NCI-H524 treated with DMSO at 0.1 percent for 48 hours (cell line): ENCODE measurements around the gene TMEM134.

ENCODE experiments used
- DNase-seq: peaks from one replicate; lab custom pipeline; 2025; lab: John Stamatoyannopoulos, UW

Gene TMEM134

GRCh38 chr11:67500831-67501715 lies 32.0 kb upstream of the TMEM134 start:
- DNase-seq, result no peak

GRCh38 chr11:67500484-67500821 lies 31.4 kb upstream of the TMEM134 start:
- no peak for DNase-seq

GRCh38 chr11:67499808-67500483 lies 30.9 kb upstream of the TMEM134 start:
- no peak for DNase-seq

- no peak for DNase-seq
These were observed 29.5 kb upstream of the TMEM134 start for GRCh38 chr11:67498544-67498972.

DNA sequence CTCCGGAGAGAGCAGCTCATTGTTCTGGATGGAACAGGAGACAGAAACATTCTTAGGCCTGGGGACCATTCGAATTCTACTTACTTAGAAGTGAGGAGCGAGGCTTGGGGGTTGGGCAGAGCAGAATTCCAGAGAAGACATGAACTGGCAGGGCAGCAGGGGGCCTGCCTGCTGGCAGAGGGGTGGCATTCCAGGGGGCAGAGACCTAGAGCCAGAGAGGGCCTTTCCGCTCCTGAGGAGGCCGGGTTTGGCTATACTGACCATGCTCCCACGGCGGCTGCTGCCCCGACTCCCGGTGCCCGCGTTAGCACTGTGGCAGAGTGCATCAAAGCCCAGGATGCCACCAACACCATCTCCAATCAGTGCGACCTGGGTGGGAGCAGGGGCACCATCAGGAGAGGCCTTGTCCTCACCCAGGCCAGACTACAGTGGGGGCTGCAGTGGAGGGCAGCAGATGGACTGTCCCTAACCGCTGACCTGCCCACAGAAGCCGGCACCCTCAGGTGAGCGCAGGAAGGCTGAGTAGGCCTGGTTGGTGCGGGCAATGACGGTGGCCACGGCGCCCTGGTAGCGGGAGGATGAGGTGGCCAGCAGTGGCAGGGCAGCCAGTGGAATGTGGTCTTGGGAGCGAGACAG lies 28.7 kb upstream of the TMEM134 start:
- DNase-seq, result no peak

DNA sequence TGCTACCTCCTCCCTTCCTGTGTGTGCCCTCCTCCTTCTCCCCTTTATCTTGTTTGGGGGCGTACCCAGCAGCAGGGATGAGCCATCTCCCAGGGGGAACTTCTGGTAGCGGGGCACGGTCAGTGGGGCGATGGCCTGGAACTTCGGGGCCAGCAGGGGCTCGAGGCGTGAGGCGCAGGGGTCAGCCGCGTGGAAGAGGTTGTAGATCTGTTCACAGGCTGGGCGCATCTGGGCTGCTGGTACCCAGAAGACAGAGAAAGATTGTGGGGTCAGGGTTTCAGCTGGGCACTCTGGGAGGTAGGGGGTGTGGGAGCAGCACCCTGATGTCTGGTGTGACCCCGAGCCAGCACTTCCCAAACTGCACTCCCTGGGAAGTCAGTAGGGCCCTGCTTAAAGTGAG lies 27.1 kb upstream of the TMEM134 start:
- no peak for DNase-seq

DNA sequence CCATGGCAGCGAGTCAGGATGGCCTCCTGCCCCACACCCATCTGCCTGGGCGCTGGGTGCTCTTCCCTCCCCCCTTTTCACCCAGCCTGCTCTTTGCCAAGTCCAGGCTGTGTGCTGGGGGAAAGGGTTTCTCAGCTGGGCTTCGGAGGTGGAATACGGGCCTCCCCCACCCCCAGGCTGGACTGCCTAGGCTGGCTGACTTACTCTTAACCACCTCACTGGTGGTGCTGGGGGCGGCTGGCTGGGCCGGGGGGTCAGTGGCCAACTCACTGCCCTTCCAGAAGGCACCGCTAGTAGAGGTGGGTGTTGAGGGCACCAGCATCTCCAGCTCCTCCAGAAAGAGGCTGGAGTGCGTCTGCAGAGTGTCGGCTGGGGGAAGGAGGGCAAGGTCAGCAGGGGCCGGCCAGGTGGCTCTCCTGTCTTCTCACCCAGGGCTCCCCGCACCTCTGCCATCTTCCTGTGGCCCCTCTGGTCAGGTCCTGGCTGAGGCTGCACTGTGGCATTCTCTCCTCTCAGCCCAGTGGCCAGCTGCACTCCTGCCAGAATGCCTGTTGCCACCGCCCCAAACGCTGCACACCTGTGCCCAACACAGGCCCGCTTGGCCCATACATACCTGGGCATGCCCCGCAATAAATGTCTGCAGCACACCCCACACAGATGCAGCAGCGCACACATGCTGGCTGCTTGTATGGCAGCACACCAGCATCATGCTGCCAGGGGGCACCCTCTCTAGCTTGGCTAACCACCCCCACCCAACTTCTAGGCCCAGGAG lies 26.4 kb upstream of the TMEM134 start:
- no peak for DNase-seq

DNA sequence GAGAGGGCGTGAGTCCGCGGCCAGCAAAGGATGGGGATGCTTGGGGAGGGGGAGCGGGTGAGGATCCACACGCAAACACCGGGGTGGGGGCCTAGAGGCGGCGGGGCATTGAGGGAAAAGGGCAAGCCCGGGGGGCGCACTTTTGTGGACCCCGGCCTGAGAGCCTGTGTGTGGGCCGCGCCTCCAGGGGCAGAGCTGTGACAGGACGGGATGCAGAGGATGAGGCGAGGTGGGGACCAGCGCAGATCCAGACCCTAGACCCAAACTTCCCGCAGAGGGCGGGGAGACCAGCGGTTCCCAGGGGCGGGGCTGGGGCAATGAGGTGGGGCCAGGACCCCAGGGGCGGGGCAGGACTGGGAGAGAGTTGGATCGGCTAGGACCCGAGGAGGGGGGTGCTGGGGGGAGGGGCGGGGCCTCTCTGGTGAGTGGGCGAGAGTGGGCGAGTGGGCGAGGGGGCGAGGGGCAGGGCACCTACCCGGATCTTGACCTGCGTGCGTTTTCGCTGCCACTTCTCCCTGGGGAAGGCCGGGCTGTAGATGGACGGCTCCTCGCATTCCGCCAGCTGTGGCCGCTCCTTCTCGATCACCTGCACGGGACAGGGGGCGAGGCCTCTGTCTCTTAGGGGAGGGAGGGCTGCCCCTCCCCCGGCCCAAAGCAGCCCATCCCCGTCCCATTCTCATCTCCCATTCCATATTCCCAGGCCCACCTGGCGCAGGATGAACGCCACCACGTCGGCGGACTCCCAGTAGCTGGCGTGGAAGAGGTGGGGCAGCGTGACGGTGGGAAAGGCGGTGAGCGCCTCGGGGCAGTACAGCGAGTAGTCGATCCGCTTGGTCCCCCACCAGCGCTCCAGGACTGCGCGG lies 25.6 kb upstream of the TMEM134 start:
- no peak for DNase-seq

GRCh38 chr11:67493548-67494370 lies 24.7 kb upstream of the TMEM134 start:
- no peak for DNase-seq

- DNase-seq, result no peak
These were observed 23.9 kb upstream of the TMEM134 start for GRCh38 chr11:67492801-67493547.

GRCh38 chr11:67492069-67492727 lies 23.1 kb upstream of the TMEM134 start:
- DNase-seq, result no peak

DNA sequence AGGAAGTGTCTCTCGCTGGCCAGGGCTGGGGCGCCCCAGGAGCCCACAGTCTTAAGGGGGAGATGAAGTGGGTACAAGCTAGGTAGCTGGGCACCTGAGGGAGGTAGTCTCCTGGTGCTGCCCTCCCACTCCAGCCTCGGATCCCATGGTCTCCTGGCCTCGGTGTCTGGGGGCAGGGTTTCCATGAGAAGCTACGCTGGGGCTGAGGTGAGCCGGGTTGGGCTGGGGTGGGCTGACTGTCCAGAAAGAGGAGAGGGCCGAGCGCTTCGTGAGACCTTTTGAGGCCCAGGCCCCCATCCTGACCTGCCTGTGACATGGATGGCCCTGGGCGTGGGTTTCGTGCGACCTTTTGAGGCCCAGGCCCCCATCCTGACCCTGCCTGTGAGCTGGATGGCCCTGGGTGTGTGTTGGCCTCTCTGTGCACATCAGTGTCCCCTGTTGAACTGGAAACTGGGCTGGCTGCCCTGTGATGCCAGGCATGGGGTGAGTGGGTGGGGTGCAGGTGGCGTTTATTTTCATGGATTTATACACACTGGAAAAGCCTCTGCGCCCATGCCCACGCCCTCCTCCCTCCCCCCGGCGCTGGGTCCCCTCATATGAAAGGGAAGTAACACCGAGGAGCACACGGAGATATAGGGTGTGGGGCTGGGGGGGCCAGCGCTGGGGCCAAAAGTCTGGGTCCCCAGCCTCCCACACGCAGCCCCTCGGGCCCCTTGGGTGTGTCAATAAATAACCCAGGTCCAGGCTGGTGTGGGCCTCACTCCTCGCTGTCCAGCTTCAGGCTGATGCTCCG lies 22.4 kb upstream of the TMEM134 start:
- DNase-seq, result no peak

GRCh38 chr11:67490727-67491065 lies 21.6 kb upstream of the TMEM134 start:
- no peak for DNase-seq

DNA sequence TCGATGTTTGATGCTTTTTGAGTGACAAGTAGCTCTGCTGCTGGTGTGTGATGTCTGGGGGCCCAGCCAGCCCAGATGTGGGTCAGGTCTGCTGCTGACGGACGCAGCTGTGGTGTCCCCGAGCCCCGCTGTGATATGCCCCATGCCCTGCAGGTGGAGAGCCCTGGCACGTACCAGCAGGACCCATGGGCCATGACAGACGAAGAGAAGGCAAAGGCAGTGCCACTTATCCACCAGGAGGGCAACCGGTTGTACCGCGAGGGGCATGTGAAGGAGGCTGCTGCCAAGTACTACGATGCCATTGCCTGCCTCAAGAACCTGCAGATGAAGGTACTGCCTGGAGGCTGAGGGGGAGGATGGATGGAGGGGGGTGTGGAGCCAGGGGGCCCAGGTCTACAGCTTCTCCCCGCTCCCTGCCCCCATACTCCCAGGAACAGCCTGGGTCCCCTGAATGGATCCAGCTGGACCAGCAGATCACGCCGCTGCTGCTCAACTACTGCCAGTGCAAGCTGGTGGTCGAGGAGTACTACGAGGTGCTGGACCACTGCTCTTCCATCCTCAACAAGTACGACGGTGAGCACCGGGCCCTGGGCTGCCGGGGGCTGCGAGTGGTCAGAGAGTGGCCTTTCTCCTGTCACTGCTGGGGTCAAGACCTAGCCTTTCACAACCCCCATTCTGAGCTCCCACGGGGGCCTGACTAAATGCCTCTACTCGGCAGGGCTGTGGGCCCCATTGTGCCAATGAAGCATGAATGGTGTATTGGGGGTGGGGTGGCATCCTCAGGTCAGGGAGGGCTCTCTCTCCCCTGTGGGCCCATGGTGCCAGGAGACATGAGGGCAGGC lies 21.1 kb upstream of the TMEM134 start:
- no peak for DNase-seq

DNA sequence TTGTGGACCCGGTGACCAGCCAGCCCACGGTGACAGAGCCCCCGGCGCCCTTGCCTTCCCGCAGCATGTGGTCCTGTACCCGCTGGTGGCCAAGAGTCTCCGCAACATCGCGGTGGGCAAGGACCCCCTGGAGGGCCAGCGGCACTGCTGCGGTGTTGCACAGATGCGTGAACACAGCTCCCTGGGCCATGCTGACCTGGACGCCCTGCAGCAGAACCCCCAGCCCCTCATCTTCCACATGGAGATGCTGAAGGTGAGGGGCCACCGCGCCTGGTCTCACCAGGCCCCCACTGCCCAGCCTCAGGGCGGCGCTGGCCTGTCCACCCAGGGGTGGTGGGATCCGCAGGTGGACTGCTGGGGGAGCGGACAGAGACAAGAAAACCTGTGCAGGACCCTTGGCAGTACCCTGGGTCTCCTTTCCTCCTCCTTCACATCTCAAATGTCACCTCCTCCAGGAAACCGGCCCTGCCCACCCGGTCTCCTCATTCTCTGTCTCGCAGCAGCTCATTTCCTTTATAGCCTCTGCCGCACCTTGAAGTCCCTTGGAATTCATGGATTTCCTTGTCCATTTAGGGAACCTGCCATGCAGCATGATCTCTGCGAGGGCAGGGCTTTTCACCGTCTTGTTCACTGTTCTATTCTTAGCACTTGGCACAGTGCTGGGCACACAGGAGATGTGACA lies 20.3 kb upstream of the TMEM134 start:
- DNase-seq, result no peak

GRCh38 chr11:67486481-67487195 lies 17.6 kb upstream of the TMEM134 start:
- DNase-seq, result no peak
